SK-N-MC (cell line): ENCODE measurements around the gene ZCCHC17.

Source experiments
- EZH2 ChIP-seq: fragments of 200-600 bp; sonication (generic); IDR thresholded peaks from one replicate; pipeline ENCODE4 v1.6.1; 2017; ENCODE audit warnings: antibody characterized with exemption
- POLR2AphosphoS5 ChIP-seq: IDR thresholded peaks from 2 replicates; pipeline ENCODE4 v1.6.1; 2012; ENCODE audit warnings: mild to moderate bottlenecking, low read depth, low read length, borderline replicate concordance

- TF ChIP-seq POLR2AphosphoS5 (no peak), EZH2 (no peak)
Measured at GRCh38 chr1:31368611-31369107, 71.8 kb downstream of the ZCCHC17 start.
